NCI-H2107 treated with DMSO at 0.1 percent for 48 hours (cell line): Measurements from ENCODE around the gene ADIPOQ.
"Not testable (repeated sequence)": the region's sequence is repeated elsewhere in the genome, so short reads cannot be mapped to it uniquely, and the experiment has no call there.

Source experiments
- DNase-seq: peaks from one replicate; lab custom pipeline; 2025; ENCODE audit not compliant: unreplicated experiment; lab: John Stamatoyannopoulos, UW

The ADIPOQ gene

GRCh38 chr3:186901135-186901734 lies 58.7 kb downstream of the ADIPOQ start:
- no peak for DNase-seq

GRCh38 chr3:186902154-186902553 lies 59.6 kb downstream of the ADIPOQ start:
- DNase-seq: no peak

- no peak for DNase-seq
Measured at GRCh38 chr3:186902713-186903112, 60.2 kb downstream of the ADIPOQ start.

DNA sequence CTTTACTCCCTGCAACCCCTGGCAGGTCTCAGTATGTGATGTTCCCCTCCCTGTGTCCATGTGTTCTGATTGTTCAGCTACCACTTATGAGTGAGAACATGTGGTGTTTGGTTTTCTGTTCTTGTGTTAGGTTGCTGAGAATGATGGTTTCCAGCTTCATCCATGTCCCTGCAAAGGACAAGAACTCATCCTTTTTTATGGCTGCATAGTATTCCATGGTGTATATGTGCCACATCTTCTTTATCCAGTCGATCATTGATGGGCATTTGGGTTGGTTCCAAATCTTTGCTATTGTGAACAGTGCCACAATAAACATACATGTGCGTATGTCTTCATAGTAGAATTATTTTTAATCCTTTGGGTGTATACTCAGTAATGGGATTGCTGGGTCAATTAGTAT lies 61.2 kb downstream of the ADIPOQ start:
- DNase-seq: not testable (repeated sequence)

DNA sequence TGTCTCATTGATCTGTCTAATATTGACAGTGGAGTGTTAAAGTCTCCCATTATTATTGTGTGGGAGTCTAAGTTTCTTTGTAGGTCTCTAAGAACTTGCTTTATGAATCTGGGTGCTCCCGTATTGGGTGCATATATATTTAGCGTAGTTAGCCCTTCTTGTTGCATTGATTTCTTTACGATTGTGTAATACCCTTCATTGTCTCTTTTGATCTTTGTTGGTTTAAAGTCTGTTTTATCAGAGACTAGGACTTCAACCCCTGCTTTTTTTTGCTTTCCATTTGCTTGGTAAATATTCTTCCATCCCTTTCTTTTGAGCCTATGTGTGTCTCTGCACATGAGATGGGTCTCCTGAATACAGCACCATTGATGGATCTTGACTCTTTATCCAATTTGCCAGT lies 64.6 kb downstream of the ADIPOQ start:
- DNase-seq: not testable (repeated sequence)
